ENCODE data around the gene MAD1L1.
"Not testable (repeated sequence)": the region's sequence is repeated elsewhere in the genome, so short reads cannot be mapped to it uniquely, and the experiment has no call there.

Gene MAD1L1

DNA sequence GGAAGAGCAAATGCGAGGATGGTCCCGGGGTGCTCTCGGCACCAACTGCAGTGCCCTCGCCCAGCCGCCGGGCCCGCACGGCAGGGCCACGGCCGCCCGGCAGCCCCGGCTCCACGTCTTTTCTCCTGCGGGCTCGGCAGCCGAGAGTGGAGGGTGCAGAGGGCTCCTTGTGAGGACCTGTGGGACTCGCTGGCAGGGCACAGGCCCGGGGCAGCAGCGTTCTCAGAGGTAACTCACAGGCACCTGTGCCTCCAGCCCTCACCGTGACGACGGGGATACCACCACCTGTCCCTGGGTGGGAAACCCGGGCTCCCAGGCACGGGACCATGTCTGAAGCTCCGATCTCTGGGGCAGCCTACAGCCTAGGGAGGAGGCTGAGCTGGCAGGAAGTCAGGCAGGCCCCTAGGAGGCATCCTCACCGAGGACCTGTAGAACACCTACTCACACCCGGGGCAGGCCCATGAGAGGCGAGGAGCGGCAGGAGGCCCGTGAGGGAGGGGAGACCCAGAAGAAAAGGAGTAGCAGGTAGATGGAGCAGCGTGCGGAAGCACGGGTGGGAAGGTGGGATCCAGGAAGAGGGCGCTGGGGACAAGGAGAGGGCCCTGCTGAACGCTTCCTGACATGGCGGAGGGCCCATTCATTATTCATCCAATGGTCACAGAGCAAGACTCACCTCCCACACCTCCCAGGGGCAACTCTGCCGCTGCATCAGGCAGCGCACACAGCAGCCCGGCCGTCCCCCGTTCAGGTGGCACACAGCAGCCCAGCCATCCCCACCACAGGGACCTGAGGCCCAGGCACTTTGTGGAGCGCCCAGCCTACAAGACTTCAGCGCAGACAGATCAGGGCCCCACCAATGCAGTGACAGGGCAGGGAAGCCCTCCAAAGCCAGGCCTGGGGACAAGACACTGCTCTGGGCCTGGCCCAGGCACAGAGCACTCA is 244.9 kb downstream of the MAD1L1 start:
- no peak for DNase-seq (ENCODE audit: low spot score)

DNA sequence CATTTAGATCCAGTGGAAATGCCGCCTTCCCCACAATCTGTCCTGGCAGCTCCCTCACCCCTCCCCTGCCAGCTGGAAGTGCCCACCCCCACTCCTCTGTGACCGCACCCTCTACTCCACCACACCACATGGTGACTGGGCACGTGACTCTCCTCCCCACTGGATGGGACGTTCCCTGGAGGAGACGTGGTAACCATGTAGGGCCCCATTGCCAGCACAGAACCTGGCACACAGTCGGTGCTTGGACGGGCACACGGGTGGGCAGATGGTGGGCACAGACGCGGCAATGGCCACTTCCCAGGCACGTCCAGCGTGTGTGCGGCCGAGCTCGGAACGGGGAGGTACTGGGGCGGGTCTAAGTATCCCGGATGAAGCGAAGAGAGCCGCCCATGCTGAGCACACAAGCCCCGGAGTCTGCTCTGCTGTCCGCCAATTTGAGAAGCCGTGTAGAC is 245.6 kb downstream of the MAD1L1 start:
- DNase-seq (ENCODE audit: low spot score) = no peak

DNA sequence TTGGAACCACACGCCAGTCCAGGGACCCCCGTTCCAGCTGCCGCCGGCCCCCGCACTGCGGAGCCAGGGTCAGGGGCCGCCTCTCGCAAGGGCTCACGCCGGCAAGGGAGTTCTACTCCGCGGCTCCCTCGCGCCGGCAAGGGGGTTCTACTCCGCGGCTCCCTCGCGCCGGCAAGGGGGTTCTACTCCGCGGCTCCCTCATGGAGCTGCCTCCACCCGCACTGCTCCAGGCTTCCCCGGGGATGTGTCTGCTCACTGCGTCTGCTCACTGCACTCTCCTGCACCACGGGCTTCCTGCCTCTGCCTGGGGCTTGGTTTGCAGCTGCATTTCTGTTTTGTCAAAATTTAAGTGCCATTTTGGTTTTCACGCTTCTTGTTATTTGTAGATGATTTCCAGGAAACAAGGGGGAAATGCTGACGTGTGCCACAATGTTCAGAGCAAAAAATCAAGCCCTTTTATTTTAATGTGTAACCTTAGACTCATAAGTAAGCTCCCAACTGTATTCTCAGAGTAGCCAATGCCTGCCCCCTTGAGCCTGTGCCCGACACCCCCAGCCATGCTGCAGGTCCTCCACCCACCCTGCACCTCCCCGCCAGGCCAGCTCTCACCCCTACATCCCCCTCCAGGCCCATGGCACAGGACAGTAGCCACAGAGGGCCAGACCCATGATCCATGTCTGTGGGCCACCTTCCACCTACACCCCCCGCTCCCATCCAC is 246.2 kb downstream of the MAD1L1 start:
- no peak for DNase-seq (ENCODE audit: low spot score)

DNA sequence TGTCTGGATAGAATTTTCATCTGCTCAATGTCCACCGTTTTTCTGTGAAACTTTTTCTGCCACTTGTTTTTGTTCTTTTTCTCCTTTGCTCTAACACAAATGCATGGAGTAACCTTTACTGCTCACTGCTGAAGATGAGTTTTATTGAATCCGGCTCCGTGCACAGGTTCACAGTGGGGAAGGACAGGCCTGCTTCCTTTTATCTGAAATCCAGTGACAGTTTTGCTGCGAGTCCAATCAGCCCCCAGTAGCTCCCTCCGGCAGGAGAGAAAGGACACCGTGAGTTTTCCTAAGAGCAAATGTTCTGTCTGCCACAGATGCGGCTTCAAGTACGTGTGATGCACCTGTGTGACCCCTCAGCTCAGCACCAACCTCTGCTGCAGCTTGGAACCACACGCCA is 246.8 kb downstream of the MAD1L1 start:
- no peak for DNase-seq (ENCODE audit: low spot score)

DNA sequence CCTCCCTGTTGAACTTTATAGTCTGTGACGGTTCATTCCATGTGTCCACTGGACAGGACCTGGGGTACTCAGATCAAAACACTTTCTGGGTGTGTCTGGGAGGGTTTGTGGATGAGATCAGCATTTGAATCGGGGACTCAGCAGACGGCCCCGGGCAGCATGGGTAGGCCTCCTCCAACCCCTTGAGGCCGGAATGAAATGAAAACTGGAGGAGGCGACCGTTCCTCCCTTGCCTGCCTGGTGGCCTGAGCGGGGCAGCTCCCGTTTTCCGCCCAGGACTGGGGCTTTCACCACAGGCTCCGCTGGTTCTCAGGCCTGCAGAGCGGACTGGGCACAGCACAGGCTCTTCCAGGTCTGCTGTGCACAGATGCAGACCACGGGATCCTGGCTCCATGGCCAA is 247.7 kb downstream of the MAD1L1 start:
- DNase-seq (ENCODE audit: low spot score) = no peak

DNA sequence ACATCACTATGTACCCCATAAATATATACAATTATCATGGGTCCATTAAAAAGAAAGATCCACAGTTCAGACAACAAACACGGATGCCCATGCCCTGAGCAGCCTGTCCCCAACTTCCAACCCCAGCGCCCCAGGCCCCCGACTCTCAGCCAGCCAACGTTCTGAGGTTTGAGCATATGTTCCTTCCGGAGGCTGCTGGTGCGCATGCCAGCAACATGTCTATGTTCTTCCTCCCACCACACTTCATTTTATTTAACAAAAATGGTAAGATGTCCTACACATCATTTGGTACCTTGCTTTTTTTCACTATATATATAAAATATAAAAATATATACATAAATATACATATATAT is 250.9 kb downstream of the MAD1L1 start:
- DNase-seq (ENCODE audit: low spot score) = no peak

DNA sequence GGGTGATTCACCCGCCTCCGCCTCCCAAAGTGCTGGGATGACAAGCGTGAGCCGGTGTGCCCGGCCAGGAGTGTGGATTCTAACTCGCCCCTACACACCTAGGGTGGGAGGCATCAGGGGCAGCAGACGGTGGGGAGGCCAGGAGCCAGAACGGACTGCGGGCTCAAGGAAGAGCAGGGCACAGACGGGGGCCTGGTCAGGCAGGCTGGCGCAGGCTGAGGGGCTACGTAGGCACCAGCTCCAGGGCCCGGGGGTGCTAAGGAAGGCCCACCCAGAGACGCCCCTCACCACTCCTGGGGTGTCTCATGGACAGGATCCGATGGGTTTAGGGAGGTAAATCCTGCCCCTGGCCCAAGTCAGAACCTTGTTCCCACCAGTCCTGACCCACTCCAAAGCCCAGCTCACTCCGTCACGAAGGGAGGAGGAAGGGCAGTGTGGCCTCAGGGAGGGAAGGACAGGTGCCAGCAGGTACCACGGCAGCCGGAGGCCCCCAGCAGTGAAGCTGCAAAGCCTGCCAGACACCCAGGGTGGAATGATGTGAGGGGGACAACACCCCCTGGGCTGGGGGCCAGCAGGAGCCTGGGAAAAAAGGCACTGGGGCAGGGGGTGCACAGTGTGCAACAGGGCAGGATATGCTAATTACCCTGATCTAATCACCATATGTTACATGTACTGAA is 251.4 kb downstream of the MAD1L1 start:
- DNase-seq (ENCODE audit: low spot score) = no peak

DNA sequence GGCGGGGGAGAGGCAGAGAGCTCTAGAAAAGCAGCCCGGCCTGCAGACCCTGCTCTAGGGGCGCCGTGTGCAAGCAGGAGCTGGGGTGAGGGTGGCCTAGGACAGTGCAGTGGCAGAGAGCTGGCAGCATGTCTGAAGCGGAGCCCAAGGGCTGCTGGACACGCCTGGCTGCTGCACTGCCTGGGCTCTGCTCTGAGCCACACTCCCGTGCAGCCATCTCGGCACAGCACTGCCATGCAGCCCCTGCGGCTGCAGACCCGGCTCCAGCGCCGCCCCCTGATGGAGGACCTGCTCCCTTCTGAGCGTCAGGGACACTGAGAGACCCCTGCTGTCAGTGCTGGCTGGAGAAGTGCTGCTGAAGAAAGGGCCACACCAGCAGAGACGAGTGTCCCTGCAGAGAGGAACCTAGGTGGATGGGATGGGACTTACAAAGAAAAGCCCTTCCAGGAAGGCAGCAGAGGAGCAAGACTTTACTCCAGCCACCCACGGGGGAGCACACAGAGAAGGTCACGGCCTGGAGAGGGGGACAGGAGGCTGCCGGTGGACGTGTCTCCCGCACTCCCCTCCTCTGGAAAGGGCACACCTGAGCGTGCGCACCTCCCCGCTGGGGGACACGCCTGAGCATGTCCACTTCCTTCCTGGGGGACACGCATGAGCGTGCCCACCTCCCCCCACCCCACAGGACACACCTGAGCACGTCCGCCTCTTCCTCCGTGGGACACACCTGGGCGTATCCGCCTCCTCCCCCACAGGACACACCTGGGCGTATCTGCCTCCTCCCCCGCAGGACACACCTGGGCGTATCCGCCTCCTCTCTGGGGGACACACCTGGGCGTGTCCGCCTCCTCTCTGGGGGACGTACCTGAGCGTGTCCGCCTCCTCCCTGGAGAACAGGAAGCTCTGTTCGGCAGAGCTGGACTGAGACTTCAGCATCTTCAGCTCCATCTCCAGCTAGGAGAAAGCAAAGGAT is 252.9 kb downstream of the MAD1L1 start:
- no peak for DNase-seq (ENCODE audit: low spot score)

DNA sequence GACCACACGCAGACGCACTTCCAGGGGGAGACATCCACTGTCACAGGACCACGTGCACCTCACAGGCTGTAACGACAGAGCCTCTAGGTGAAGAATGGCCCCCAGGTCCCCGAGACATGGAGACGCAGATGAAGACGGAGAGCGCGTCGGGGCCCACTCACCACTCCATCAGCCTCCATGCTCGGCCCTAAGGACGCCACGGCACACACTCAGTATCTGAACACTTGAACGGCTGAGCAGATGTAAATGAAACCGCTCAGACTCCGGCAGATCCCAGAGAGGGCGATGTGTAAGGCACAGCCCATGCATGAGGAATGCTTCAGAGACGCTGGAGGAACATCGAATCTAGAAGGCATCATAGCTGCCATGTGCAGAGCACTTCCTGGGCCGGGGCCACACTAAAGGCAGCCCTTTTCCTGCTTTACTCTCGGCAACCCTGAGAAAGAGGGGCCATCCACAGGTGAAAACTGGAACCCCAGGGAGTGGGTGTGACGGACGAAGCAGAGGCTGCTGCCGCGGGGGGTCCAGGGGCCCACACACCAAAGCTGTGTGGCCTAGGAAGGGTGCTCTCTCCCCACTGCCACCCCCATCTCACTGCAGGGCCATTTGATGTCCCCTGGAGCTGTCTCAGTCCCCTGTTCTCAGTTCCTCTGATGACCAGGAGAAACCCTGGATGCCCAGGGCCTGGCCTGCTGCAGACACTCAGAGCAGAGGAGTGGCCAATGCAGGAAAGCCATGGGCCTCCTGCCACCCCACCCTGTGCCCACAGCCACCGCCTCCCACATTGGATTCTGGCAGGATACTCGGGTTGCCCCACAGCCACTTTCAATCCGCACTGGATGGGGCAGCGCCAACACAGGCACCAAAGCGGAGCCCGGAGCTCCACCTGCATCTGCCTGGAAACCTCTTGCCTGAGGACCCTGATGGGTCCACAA is 253.8 kb downstream of the MAD1L1 start:
- no peak for DNase-seq (ENCODE audit: low spot score)

DNA sequence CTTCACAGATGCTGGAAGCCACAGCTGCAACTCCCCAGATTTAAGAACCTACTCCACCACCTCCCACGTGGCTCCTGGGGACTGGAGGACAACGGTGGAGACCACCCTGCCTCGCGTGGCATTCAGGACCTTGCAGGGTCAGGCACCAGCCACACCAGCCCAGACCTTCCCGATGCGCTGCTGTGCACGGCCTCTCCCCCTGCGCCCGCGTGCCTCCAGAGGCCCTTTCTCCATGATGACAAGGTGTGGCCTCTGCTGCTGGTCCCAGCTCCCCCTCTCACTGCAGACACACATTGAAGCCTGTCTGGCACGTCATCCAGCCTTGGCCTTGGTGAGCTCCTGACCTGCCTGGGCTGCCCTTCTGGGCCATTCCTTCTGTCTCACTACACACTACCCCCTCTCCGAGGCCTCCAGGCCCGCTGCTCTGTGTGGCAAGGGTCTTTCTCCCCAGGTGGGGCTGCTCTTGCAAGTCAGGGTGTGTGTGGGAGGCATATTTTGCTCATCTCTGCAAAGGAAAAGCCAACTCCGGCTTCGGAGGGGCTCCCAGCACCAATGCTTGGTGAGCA is 254.8 kb downstream of the MAD1L1 start:
- no peak for DNase-seq (ENCODE audit: low spot score)

DNA sequence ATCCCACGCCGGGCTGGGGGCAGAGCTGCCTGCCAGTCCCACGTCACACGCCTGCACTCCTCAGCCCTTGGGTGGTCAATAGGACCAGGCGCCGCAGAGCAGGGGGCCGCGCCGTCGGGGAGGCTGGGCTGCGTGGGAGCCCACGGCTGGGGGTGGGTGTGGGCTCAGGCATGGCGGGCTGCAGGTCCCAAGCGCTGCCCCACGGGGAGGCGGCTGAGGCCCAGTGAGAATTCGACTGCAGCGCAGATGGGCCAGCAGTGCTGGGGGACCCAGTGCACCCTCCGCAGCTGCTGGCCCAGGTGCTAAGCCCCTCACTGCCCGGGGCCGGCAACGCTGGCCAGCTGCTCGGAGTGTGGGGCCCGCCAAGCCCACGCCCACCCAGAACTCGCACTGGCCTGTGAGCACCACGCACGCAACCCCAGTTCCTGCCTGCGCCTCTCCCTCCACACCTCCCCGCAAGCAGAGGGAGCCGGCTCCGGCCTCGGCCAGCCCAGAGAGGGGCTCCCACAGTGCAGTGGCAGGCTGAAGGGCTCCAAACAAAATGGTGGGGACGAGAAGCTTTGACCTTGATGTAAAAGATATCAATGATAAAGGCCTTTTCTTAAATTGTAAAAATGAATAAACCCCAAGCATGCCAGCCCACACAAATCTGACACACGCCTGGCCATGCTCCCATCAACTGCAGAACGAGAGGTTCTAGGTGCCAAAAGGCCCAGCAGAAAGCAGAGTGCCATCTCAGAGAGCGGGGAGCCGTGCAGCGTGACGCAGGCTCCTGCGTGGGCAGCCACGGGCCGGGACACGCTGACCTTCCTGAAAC is 255.5 kb downstream of the MAD1L1 start:
- no peak for DNase-seq (ENCODE audit: low spot score)

DNA sequence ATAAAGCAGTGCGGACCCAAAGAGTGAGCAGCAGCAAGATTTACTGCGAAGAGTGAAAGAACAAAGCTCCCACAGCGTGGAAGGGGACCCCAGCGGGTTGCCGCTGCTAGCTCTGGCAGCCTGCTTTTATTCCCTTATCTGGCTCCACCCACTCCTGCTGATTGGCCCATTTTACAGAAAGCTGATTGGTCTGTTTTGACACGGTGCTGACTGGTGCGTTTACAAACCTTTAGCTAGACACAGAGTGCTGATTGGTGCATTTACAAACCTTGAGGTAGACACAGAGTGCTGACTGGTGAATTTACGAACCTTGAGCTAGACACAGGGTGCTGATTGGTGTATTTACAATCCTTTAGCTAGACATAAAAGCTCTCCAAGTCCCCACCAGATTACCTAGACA is 256.2 kb downstream of the MAD1L1 start:
- DNase-seq (ENCODE audit: low spot score) = not testable (repeated sequence)

DNA sequence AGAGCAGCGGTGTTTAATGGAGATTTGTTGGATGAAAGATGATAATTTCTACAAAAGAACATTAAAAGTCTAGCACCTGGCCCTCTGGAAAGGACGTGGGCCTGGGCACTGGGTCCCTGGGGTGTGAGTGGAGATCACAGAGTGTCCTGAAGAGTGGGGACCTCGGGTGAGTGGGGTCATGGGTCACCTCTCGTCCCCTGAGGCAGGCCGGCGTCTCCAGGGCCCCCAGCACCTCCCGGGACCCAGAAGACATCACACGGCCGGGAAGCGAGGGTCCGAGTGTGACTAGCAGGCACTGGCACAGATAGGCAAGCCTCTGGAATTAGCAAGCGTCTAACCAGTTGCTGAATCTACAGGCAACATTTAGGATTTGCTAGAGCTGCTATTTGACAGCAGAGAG is 257.2 kb downstream of the MAD1L1 start:
- no peak for DNase-seq (ENCODE audit: low spot score)

DNA sequence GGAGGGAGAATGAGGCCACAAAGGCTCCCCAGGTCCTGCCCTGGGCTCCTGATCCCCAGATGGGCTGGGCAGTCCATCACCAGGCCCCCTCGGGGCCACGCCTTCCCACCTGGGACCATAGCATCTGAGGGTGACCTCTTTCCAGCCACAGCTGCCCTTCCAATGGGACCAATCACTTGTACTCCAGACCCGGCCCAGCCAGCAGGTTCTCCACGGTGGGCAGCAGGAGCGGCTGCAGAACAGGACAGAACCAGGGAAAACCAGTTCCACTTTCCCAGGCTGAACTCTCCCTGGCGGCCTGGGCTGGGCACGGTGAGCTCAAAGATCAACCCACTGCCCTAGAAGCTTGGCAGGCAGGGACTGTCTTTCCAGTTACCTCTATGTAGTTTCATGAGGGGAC is 257.6 kb downstream of the MAD1L1 start:
- no peak for DNase-seq (ENCODE audit: low spot score)

DNA sequence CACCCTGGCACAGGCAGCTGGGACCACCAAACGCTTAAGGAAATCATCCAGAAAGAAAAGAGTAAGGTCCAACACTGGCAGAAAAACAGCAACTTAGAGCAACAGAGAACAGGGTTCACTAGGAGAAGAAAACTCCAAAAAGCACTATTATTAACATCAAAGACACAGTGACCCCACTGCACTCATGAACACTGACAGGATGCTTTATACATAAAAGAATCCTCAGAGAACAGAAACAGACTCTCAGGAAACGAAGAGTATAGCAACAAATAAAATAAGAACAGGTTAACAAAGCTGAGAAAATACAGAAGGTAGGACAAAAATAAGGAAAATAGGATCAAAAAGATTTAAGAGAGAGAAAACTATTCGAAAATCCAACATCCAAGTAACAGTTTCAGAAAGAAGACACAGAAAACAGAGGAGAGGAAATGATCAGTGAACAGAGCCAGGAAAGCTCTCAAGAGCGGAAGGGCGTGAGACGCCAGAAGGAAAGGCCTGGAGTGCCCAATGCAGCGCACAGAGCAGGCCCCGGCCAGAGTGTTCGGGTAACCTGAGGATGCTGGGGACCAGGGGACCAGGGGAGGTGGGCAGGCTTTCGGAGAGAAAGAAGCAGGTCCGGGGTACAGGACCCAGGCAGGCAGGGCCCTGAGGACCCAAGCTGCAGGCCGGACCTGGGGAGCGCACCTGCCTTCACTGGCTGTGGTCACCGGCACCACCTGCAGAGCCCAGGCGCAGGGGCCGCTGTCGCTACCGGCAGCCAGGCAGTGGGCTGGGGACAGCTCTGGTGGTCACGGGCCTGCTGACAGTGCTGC is 258.2 kb downstream of the MAD1L1 start:
- no peak for DNase-seq (ENCODE audit: low spot score)

DNA sequence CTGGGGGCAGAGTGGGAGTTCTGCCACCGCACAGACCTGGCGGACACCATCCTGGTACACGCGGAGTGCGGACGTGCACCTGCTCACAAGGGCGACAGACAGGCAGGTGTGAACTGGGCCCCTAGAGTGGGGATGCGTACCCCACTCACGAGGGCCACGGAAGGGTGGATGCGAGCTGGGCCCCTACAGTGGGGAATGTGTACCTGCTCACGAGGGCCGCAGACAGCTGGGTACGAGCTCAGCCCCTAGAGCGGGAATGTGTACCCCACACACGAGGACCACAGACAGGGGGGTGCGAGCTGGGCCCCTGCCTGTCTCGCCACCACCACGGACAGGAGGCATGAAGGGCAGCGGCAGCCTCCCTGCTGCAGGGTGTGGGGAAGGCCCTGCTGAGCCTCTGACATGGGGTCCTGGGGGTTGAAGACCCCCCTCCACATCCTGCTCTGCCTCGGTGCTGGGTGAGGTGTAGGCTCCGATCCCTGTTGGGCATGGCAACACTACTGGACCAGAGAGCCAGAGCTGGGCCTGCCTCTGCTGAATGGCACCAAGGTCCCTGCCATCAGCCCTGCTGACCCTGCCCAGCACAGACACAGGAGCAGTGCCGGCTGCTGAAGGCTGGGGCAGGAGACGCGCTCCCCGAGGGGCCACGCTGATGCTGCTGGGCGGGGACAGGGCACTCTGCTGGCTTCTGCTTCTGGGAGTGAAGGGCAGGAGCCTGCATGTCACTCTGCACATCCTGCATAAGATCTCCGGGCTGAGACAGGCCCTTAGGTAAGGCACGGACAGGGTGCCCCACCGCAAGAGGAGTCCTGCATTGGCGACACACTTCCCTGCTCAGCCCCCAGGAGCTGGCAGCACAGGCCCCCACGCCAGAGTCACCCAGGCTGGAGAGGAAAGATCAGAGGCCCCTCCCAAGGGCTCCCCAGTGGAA is 259.2 kb downstream of the MAD1L1 start:
- no peak for DNase-seq (ENCODE audit: low spot score)

DNA sequence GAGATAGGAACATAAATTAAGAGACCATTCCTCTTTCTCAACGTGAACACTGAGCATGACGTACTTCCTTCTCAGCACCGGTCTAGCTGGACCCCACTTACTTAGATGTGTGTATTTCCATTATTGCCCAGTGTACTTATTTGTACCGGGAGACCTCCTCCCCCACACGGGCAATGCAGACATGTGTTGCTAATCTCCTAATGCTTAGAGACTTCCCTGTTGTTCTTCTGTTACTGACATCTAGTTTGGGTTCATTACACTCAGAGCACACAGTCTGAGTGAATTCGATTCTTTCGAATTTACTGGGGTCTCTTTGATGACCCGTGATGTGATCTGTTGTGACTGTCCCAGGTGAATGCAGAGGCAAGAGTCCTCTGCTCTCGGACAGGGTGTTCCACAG is 260.0 kb downstream of the MAD1L1 start:
- no peak for DNase-seq (ENCODE audit: low spot score)

Measured in AG08395 (cell line).